Central memory CD4-positive, alpha-beta T cell (primary cell): Measurements from ENCODE around the gene TTC9B.

Experiments used
- DNase-seq: peaks from one replicate; pipeline ENCODE4 v3.0.0; 2022

Gene TTC9B

DNA sequence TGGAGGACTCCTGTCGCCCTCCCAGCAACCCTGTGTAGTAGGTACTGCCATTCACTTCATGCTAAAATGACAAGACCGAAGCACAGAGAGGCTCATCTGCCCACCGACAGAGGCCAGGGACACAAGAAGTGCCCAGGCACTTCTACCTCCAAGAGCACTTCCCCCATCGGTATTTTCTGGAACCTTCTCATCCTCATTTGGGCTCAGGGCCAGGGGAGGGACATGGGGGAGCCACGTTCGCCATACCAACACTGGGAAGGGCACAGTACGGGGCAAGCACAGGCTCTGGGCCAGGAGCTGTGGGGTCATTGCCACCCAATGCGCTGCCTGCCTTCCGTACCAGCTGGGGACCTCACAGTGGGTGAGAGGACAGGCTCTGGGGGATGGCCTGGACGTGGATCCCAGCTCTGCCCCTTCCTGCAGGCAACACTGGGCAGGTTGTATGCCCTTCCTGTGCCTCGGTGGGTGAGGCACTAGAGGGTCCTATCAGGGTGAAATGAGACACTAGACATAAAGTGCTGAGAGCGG lies 29.6 kb upstream of the TTC9B start:
- no peak for DNase-seq

DNA sequence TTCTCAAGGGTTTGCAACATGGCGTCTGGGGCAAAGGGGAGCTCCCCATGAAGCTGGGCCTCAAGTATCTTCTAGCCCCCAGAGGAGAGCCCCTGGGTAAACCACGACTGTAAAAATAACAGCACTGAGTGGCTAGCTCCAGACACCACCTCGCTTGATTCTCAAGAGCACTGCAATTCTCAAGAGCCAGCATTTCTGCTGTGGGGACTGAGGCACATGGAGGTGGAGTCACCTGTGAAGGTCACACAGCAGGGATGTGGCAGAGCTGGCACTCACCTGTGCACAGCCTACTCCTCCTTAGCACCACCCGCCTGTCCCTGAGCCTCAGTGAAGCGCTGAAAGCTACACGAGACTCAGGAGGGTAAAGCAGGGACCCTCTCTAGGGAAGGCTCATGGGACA lies 29.0 kb upstream of the TTC9B start:
- no peak for DNase-seq

DNA sequence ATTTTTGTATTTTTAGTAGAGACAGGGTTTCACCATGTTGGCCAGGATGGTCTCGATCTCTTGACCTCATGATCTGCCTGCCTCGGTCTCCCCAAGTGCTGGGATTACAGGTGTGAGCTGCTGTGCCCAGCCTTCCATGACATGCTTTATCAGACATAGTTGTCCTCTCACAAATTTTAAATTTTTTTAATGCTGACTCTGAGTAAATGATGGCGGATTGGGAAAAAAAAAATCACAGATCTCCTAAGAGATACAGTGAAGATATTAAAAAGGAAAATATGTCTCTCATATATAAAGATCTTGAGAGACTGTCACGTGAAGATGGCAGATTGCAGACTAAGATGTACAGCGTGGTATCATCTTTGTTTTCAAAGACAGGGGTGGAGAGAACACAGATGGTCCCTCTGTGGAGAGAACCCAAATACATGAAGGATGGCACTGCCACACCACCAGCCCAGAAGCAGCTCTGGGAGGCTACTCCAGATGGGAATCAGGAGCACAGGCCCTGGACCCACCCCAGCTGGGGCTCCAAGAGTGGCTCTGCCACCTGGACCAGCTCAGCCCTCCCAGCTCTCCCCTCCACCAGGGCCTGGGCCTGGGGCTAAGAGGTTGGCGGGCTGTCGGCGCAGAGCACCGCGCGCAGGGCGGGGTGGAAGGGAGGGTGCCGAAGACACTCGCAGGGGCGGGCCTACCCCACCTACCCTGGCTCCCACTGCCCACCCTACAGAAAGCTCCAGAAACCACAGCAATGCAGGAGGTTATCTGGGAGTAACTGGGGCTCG lies 28.3 kb upstream of the TTC9B start:
- no peak for DNase-seq

GRCh38 chr19:40245506-40246128 lies 27.4 kb upstream of the TTC9B start:
- DNase-seq: no peak

DNA sequence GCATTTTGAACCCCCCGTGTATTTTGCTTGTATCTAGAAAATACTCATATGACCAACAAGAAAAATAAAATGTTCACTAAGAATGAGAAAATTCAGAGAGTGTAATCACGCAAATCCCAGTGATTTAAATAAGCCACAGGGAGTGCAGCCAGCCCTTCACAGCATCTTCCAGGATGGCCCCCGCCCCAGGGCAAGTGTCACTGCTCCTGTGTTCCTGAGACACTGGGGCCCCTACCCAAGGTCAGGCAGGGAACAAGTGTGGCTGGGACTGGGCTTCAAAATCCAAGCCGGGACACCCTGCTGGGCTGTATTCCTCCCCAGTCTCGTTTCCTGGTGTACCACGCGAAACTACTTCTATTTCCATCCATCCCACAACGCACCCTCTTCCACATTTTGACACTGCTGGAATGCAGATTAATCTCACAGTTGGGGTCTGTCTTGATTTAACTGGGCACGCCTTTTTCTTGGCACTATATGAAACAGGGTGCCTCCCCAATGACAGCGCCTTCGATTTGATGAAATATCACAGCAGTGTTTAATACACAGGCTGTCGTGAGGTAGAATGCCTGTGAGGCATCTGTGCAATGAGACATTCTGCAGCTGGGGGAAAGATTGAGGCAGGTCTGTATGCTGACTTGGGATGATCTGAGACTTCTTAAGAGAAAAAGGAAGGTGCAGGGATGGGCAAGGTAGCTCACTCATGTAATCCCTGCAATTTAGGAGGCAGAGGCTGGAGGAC lies 26.6 kb upstream of the TTC9B start:
- no peak for DNase-seq

GRCh38 chr19:40243181-40243580 lies 25.0 kb upstream of the TTC9B start:
- no peak for DNase-seq

DNA sequence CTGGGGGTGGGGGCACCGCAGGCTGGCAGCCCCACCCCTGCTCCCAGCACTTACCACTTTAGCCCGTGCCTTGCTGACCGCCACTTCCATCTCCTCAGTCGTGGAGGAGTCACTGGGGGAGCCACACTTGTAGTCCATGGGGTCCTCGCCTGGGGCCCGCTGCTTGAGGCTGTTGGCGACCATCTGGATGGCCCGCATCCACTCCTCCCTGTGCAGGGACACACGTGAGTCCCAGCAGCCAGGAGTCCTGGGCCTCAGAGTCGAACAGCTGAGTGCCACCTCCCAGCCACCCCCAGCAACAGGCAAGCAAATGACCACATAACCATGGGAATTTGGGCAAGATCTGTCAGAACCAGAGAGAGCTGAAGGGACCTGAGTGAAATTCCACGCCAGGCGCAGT lies 24.3 kb upstream of the TTC9B start:
- DNase-seq: no peak

- no peak for DNase-seq
Observed at GRCh38 chr19:40241809-40242384, 23.7 kb upstream of the TTC9B start.

- no peak for DNase-seq
Observed at GRCh38 chr19:40241125-40241808, 23.1 kb upstream of the TTC9B start.

DNA sequence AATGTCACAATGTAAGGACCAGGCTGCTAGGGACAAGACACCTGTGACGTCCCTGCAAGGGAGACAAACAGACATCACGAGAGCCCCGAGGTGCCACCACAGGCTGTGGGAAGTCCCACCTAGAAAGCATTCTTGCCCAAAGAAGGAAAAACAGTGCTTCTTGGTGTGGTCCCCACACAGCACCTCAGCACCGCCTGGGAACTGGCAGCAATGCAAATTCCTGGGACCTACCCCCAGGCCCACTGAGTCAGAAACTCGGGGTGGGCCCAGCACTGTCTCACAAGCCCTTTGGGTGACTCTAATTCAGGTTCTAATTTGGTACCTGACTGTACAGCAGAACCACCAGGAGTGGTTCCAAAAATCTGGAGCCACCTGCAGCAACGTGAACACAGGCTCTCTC lies 22.1 kb upstream of the TTC9B start:
- DNase-seq: no peak

DNA sequence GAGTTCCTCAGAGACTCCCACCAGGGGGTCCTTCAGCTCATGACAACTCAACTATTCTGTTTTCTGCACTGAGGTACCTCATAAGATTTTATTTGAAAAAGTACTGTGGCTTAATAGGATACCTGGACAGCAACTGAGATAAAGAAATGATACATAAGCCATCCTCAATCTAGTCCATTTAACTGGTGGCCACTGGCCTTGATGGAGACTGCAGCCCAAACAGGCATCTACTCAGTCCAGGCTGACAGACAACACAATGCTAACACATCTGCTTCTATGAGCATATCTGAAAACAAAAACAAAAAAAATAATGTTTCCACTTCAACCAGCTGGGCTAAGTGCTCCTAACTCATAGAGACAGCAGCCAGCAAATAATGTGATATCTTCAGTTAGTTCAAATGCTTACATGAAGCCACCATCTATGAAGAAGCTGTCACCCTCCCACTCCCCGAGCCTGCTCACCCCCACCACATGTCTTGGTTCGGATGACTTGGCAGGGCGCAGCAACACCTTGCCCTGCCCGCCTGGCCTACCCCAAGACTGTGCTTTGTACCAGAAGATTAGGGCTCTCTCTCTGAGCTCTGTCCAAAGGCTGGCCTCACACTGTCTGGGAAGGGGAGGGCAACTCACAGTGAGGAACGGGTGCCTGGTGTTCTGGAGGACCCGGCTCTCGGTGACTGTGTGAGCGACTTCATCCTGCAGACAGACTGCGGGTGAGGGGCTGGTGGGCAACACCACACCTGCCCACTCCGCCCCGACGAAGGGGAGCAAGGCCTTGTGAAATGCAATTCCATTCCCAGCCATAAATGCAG lies 21.4 kb upstream of the TTC9B start:
- no peak for DNase-seq

GRCh38 chr19:40238775-40239174 lies 20.6 kb upstream of the TTC9B start:
- no peak for DNase-seq

GRCh38 chr19:40237791-40238190 lies 19.6 kb upstream of the TTC9B start:
- no peak for DNase-seq

DNA sequence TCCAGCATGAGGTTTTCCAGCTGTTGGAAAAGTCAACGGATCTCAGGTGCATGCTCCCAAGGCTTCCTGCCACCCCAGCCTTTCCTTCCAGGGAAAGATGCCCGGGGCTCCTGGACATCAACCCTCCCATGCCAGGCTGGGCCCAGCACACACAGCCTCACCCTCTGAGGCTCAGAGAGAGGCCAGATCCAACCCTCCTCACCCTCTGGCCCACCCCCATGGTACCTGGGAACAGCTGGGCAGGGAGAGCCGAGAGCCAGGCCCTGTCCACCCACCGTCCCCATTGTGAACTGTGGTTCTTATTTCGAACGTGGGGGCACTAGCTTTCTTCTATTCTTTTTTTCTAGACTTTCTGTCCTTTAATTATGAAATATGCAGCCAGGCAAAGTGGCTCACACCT lies 18.2 kb upstream of the TTC9B start:
- no peak for DNase-seq

DNA sequence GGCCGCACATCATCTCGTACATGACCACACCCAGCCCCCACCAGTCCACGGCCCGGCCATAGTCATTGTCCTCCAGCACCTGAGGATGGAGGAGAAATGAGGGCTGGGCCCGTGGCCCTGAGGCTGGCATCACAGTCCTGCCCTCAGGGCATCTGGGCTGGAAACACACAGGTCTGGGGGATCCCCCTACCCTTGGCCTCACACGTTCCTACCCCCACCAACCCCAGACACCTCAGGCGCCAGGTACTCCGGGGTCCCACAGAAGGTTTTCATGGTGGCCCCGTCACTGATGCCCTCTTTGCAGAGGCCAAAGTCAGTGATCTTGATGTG lies 17.8 kb upstream of the TTC9B start:
- no peak for DNase-seq

- DNase-seq: no peak
Observed at GRCh38 chr19:40235238-40236025, 17.2 kb upstream of the TTC9B start.

DNA sequence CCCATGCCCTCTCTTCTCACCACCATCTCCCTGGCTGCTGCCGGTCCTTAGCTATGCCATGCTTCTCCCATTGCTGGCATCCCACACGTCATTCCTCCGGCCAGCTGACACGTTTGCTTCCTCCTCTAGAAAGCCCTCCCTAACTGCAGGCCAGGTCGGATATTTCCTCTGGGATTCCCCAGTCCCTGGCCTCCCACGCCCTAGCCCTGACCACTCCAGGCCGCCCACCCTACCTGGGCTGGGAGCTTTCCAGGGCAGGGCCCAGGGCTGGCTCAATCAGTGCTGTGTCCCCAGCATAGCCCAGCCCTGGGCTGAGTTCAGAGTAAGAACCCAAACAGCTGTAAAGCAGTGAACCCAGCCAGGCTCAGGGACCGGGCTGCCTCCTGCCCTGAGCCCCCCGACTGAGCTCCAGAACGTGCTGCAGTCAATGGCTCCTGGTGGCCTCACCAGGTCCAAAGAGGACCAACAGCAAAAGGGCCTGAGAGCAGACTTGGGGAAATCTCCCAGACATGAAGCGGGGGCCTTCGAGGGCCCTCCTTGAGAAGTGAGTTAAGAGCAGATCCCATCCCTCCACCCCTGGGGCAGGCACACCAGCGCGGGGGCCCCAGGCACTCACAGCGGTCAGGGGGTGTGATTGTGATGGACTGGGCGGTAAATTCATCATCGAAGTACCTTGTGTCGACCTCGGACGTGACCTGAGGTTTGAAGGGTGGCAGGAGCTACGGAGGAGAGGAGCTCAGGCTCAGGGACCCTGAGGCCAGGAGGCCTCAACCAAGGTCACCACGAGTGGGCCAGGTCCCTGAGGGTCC lies 16.4 kb upstream of the TTC9B start:
- no peak for DNase-seq

GRCh38 chr19:40233811-40234389 lies 15.7 kb upstream of the TTC9B start:
- no peak for DNase-seq

DNA sequence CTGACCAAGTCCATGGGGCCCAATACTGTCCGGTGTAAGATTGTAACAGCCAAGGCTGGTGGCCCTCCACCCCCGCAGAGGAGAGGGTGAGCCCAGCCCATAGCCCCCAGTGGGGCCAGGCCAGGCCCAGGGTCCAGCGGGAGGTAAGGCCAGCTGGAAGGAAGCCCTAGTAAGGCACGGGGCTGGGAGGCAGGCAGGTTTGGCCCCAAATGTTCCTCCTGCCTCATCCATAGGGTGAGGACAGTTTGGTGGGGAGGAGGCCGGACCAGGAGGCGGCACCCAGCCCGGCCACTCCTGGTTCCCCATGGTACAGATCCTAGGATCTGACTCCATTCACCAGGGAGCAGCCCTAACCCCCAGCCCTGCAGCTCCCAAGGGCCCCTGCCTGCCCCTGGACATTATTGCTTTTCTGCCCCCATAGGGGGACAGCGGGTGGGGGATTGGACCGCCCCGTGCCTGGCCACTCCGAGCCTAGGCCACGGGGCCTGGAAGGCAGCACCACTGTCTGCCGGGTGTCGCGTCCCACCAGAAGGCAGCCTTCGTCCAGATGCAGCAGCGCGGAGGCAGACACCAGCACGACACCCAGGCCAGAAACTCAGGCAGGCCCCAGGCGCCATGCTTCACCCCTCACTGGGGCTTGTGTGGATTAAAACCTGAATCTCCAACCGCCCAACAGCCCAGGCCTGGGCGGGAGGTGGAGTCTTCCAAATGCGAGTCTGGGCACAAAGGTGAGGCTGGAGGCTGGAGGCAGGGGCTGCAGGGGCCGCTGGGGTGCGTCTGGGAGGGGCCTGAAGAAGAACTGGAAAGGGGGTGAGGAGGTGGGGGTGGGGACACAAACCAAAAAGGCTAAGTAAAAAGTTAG lies 15.0 kb upstream of the TTC9B start:
- DNase-seq: no peak
